ENCODE data around the gene BCR.
"Not testable (repeated sequence)": the region's sequence is repeated elsewhere in the genome, so short reads cannot be mapped to it uniquely, and the experiment has no call there.

BCR gene

GRCh38 chr22:23322497-23323080 lies 142.3 kb downstream of the BCR start:
- not testable (repeated sequence) for DNase-seq (ENCODE audit: low spot score)

- not testable (repeated sequence) for DNase-seq (ENCODE audit: low spot score)
Measured at GRCh38 chr22:23323960-23324688, 143.8 kb downstream of the BCR start.

GRCh38 chr22:23325183-23325582 lies 144.9 kb downstream of the BCR start:
- DNase-seq (ENCODE audit: low spot score) = no peak

GRCh38 chr22:23333822-23334221 lies 153.5 kb downstream of the BCR start:
- DNase-seq (ENCODE audit: low spot score) = not testable (repeated sequence)

GRCh38 chr22:23337672-23338071 lies 157.4 kb downstream of the BCR start:
- not testable (repeated sequence) for DNase-seq (ENCODE audit: low spot score)

GRCh38 chr22:23341942-23342695 lies 161.8 kb downstream of the BCR start:
- not testable (repeated sequence) for DNase-seq (ENCODE audit: low spot score)

- no peak for DNase-seq (ENCODE audit: low spot score)
Measured at GRCh38 chr22:23351321-23351720, 171.0 kb downstream of the BCR start.

GRCh38 chr22:23353004-23353403 lies 172.7 kb downstream of the BCR start:
- DNase-seq (ENCODE audit: low spot score) = no peak

- no peak for DNase-seq (ENCODE audit: low spot score)
Measured at GRCh38 chr22:23353696-23354095, 173.4 kb downstream of the BCR start.

GRCh38 chr22:23356094-23356493 lies 175.8 kb downstream of the BCR start:
- DNase-seq (ENCODE audit: low spot score) = no peak

- DNase-seq (ENCODE audit: low spot score) = no peak
Measured at GRCh38 chr22:23357053-23357452, 176.7 kb downstream of the BCR start.

- DNase-seq (ENCODE audit: low spot score) = no peak
Measured at GRCh38 chr22:23359583-23360123, 179.3 kb downstream of the BCR start.

- no peak for DNase-seq (ENCODE audit: low spot score)
Measured at GRCh38 chr22:23361676-23362075, 181.4 kb downstream of the BCR start.

- DNase-seq (ENCODE audit: low spot score) = no peak
Measured at GRCh38 chr22:23363683-23364082, 183.4 kb downstream of the BCR start.

- no peak for DNase-seq (ENCODE audit: low spot score)
Measured at GRCh38 chr22:23364389-23364788, 184.1 kb downstream of the BCR start.

GRCh38 chr22:23365524-23365923 lies 185.2 kb downstream of the BCR start:
- no peak for DNase-seq (ENCODE audit: low spot score)

GRCh38 chr22:23365961-23366360 lies 185.7 kb downstream of the BCR start:
- no peak for DNase-seq (ENCODE audit: low spot score)

GRCh38 chr22:23367196-23367595 lies 186.9 kb downstream of the BCR start:
- not testable (repeated sequence) for DNase-seq (ENCODE audit: low spot score)
